Stimulated activated CD4-positive, alpha-beta T cell treated with anti-CD3 and anti-CD28 coated beads, Interleukin-4, amount 100 ng/mL, for 48 hours (primary cell): ENCODE measurements around the gene ITGA6.

ENCODE experiments used
- DNase-seq, 2 donors: peaks; one replicate each; pipeline ENCODE4 v3.0.0-alpha.2; 2020; ENCODE audit warnings: low read depth in 2 of 2

ITGA6 gene

DNA sequence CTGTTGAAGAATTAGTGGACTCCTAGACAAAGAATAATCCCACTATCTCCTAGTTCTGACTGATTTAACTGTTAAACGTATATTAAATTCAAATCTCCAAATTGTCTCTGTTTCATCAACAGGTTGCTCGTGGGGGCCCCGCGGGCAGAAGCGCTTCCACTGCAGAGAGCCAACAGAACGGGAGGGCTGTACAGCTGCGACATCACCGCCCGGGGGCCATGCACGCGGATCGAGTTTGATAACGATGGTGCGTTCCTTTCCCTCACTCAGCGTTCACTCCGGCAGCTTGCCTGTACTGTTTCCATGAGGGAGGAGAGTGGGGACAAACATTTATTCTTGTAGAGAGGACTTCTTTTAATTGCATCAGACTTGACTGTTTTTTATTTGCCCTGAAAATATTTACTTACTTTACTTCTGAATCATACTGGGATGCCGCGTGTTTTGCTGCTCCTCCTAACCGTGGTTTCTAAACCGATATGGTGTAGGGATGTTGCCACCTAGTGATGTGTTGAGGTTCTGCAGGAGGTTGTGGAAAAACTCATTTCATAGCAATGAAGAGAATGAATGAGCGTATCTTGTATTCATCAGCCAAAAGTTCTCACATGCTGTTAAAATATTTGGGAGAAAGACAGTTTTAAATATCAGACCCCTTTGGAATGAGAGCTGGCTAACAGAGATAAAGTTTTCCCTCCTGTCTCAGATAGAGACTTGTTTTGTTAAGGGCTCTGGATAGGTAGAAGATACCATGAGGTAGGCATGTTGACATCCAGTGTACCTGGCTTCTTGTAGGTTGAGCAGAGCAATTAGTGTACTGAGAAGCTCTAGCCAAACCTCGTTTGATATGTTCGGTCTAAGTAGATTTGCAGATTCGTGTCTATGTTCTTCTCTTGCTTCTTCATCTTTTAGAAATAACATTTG lies 38.3 kb downstream of the ITGA6 start:
- peak; percentile 58 to 63 for DNase-seq

DNA sequence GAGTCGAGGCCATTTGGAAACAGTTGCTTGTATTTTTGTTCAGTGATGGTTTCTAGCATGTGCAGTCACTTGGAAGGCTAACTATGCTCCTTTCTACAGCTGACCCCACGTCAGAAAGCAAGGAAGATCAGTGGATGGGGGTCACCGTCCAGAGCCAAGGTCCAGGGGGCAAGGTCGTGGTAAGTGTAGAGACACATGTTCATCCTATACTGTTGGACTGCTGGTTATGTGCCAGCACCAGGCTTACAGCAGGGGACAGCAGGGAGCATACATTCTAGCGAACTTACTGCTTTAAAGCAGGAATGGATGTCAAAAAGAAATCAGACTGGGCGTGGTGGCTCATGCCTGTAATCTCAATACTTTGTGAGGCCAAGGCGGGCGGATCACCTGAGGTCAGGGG lies 40.0 kb downstream of the ITGA6 start:
- DNase-seq: no peak

DNA sequence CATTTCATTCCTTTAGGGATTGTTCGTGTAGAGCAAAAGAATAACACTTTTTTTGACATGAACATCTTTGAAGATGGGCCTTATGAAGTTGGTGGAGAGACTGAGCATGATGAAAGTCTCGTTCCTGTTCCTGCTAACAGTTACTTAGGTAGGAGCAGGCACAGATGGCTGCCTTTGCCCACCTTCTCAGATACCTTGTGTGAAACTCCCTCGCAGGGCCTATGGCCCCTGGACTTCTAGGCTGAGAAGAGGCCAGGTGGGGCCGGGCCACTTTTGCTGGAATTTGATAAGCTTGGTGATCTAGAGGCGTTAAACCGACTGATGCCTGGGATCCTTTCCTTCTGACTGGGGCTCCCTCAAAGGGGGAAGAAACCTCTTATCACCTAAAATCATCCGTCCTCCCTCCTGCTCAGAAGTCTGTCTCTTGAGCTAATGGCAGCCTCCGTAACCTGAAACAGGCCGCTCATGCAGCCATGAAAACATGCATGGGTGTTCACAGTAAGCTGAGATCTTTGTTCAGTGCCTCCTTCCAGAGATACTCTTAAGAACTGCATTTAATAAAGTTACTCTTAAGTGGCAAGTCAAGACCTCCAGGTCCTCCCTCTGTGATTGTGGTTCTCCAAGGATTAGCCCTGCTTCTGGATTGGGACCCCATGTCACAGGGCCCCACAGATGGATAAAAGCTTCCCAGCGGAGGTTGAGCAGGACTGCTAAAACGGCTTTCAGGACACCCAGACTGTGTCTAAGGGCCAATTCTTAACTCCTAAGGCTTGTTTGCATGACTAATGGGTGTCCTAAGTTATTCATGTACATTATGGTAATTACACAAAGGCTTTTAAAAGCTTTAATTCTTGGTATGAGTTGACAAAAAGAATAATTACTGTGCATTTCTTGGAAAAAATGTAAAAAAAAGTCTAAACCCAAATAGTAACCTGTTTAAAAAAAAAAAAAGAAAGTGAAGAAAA lies 43.9 kb downstream of the ITGA6 start:
- no peak for DNase-seq

DNA sequence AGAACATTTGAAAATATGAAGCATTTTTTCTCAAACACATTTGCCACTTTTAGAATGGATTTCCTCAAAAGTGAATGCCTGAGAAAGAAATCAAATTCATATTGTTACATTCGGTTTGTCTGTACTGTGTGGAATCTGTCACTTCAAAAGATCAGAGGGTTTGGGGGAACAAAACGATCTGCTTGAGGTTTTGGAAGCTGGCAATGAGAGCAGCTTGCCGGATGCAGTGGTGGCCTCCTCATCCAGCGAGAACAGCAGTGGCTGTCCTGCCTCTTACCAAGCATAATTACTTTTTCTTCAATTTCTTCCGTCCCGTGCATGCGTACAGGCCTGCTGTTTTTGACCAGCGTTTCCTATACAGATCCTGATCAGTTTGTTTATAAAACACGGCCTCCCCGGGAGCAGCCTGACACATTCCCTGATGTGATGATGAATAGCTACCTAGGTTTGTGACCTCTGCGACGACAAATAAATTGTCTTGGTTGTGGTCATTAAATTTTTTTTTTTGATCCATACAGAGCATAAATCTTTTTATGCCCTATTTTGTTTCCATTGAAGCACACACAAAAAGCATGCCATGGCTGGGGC lies 45.2 kb downstream of the ITGA6 start:
- DNase-seq: no peak

DNA sequence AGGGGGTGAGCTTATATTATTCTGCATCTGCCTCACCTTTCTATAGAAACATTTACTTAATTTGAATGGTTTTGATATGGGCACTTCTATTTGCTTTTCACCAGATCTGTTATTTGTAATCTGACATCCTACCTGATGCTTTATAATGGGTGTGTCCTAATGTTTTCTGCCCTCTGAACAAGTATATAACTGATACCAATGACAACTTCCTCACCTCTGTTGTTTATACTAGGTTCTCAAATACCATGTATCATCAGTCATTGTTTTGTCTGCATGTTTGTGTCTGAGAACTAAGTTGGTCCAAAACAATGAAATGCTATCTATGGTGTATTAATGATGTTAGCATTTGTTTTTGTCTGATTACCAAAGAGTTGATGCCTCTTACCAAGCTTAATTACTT lies 45.8 kb downstream of the ITGA6 start:
- no peak for DNase-seq

DNA sequence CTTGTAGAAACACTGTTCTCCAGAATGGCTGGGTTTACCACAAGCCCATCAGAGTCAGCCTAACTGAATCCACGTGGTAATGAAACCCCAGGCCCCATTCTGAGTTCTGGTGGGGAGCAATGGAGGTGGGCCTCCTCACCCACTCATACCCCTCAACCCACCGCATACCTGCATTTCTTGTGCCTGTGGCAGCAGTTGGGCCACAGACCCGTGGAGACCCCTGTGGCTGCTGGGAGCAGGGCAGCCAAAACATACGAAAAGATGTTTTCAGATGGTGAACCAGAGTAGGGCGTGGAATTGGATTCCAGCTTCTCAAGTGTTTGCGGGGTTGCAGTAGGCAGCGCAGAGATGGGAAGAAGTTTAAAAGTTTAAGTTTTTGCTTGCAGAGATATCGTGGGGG lies 51.0 kb downstream of the ITGA6 start:
- DNase-seq: no peak

DNA sequence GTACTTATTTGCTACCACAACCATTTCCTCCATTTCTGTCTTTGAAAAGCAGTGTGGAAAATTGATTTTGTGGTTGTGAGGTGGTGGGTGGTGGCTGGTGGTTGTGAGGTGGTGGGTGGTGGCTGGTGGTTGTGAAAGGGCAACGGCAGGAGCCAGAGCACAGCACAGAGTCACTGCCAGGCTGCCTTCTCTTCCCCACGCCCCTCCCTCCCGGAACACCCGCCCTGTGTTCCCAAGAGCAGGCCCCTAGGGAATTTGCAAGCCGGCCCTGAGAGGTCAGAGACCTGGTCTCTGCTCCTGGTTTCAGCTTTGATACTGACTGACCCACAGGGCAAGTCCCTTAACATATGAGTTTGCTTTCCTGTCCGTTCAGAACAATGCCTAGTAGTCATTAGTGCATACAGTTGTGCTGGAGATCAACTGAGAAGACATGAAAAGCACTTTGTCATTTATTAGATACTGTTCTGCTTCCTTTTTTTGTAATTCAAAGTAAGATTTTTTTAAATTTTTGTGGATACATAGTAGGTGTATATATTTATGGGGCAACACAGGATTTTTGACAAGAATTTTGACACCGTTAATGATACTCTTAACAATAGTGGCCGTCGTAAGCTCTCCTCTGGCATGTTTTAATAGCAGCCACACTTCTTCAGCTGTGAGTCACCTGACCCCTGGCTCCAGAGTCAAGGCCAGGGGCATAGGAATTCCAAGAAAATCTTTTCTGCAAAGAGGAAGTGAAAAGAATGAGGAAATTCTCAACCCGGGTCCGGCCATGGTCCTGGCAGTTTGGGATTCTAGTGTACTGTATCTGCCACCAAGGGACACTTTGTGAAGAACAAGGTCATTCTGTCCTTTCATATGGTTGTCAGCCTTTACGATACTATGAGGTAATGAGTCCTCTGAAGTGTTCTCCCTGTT lies 53.2 kb downstream of the ITGA6 start:
- no peak for DNase-seq

DNA sequence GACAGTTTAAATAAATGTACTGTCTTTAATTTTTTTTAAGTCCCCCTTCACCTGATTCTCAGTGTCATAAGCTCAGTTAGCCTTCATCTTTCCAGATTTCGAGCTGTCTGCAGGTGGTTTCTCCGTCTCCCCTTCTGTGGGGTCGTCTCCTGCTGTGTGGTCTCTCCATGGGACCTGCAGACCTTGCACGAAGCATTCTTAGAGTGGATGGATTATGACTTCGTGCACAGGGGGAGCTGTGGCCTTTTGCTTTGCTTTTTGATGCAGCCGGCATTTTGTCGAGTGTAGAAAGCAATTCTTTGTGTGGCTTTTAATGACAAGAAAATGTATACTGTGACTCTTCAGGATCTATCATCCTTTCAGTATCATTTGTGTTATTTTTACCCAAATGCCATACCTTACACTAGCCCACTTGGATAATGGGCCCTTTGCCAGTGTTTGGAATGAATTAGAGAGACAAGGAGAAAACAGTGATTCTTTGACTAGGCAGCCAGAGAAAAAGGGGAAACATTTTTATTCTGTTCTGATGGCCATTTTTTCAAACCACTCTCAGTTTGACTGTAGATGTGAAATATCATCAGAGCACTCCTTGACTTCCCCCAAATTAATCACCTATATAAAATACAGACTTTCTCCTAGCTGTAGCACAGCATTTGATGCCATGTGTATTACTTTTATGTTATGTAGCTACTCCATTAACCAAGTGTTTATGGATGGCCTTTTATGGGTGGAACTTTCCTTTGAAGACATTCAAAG lies 54.3 kb downstream of the ITGA6 start:
- no peak for DNase-seq

DNA sequence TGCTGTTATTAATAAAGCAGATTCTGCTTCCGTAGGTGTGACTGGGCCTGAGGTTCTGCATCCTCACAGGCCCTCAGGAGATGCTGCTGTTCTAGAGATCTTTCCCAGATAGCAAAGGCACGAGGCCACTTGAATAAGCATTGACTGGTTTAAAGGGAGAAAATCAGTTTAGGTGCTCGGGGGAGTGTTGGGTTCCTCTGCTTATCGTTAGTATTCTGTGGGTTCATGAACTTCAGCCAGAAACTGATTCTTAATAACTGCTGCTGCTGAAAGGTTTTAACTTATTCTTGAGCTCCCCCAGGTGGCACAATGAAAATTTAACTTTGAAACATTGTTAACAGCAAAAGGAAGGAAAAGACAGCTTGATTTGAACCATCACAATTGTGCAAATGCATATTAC lies 56.9 kb downstream of the ITGA6 start:
- DNase-seq: no peak

DNA sequence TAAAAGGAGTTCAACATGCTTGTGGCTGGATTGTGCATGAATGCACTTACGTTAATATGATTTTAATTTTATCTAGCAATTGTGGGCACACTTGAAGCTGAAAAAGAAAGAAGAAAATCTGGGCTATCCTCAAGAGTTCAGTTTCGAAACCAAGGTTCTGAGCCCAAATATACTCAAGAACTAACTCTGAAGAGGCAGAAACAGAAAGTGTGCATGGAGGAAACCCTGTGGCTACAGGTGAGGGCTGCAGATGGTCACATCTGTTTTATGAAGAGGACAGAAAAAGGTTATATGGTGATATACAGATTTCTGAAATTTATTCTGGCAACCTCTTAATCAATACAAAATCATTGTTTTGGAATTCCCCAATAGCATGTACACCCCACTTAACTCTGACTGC lies 57.3 kb downstream of the ITGA6 start:
- DNase-seq: no peak

DNA sequence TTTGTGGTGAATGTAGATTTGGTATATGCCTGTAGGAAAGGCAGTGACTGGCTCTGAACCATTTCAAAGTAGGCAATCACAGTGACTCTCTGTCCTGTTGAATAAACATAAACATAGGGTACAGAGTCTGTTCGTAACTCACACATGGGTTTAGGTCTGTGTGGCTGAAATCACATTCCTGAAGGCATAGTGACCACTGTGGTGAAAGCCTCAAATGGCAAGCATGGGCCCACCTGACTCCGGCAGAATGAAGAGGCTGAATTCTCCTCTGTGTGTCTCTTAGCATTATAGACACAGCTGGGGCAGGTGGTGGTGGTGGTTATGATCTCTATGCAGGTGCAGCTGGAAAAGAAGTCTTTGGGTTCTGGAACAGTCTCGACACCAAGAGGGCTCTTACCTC lies 61.2 kb downstream of the ITGA6 start:
- DNase-seq: no peak

DNA sequence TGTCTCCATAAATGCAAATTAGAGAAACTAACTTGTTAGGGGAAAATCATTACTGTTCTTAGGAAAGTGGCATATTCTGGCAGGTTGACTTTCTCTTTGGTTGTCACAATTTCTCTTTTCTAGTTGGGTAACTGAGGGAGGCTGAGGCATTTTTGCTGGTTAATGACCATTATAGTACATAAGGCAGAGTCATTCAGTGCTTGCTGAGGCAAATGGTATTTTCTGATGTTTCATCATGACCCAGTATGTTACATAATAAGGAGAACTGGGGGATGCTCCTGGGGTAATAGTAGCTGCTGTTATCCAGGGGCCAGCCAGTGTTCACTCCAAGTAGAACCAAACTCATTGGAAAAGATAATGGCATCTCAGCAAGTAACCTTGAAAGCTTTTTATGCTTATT lies 62.3 kb downstream of the ITGA6 start:
- DNase-seq: no peak

DNA sequence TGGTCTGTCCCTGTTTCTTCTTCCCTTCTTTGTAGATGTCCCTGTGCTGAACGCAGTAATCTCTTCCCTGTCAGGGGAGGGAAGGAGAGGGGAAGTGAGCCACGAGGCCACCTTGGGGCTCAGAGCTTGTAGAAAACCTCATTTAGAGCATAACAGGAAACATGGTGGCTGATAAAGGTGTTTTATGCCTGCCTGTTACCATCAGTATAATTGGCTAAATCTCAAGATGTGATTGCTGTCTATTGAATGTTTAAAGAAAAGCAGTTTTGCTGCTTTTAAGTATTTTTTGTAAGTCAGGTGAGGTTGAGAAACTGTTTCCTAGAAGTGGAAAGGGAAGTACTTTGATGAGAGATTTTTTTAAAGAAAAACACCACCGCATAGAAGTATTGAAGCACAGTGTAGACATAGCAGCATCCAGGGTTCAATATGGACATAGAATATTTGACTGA lies 68.8 kb downstream of the ITGA6 start:
- DNase-seq: no peak

DNA sequence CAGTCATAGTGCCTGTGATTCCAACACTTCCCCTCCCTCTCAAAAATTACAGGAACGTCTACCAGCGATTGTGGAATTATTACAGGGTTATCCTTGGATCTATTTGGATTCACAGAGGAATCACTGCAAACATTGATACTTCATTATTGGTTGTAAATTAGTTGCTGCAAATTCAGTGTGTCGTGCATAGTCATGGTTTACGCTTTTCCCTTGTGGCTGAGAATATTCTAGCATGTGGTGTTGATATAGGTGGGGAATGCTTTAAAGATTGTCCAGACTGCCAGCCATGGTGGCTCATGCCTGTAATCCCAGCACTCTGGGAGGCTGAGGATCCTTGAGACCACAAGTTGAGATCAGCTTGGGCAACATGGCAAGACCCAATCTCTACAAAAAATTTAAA lies 79.8 kb downstream of the ITGA6 start:
- DNase-seq: no peak

DNA sequence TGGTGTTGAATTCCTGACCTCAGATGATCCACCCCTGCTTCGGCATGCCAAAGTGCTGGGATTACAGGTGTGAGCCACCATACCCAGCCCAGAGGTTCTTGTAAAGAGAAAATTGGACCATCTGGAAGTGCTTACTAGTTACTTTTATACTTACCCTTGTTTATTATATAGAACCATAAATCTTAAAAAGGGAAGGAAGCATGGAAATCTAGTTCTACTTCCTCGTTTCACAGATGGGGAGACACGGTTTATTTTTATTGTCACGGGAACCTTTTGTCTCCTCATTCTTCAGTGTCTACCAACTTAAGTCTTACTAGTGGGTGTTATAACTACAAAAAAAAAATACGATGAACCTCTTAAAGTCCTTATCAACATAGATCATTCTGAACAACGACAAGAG lies 82.7 kb downstream of the ITGA6 start:
- no peak for DNase-seq

DNA sequence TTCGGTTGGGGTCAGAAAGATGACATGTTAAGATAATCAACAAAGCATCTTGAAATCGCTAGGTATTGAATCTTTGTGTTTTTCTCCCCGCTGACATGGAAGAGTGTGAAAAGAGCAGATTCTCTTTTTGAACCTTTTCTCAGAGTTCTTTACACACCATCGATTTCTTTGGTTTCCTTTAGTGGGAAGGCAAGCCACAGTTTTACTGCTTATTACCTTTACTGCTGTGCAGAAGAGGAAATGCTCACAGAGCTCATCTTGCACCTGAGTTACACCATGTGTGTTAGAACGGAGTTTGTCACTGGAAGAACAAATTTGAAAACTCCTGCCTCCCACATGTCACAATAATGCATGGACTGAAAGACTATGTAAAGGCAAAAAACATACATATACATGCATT lies 83.2 kb downstream of the ITGA6 start:
- DNase-seq: no peak

DNA sequence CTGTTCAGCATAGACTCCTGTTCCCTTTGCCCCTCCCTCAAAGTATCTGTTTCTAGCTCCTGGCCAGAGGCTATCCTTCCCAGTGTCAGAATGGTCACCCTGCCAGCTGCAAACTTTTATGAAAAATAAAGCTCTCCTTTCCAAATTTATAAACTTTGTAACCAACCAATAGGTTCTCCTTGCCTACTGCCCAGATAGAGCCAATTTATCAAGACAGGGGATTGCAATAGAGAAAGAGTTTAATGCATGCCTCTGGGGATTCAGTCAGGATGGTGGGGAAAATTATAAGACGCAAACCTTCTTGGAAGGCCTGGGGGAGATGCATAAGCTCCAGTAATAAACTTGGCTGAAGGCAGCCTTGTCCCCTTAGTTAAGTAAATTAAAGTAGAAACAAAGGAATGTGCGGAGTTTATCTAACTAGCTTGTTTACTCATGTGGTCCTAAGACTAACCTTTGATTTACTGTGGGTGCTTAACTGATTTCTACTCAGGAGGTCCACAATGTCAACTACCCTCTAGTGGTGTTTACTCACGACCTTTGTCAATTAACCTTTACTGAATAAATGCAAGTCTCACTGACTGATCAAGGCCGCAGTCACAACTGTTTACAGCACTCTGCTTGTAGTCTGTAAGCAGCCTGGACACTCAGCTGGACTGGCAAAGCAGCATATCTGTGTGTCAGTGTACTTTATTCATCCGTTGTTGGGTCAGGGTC lies 85.6 kb downstream of the ITGA6 start:
- DNase-seq: no peak

DNA sequence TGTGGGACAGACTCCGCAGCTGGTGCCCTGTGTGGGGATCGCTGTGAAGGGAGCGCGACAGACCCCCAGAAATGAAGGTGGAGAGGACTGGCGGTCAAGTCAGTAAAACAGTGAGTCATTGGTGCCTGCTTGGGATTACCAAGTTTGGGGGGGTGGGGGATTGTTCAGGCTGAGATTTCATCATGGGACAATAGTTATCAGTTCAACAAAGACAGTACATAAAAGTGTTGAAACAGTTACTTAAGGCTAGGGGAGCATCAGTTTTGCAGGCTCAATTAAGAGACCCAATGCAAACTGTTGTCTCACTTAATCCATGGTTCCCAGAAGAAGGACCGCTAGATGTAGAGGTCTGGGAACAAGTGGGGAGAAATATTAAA lies 86.1 kb downstream of the ITGA6 start:
- no peak for DNase-seq

DNA sequence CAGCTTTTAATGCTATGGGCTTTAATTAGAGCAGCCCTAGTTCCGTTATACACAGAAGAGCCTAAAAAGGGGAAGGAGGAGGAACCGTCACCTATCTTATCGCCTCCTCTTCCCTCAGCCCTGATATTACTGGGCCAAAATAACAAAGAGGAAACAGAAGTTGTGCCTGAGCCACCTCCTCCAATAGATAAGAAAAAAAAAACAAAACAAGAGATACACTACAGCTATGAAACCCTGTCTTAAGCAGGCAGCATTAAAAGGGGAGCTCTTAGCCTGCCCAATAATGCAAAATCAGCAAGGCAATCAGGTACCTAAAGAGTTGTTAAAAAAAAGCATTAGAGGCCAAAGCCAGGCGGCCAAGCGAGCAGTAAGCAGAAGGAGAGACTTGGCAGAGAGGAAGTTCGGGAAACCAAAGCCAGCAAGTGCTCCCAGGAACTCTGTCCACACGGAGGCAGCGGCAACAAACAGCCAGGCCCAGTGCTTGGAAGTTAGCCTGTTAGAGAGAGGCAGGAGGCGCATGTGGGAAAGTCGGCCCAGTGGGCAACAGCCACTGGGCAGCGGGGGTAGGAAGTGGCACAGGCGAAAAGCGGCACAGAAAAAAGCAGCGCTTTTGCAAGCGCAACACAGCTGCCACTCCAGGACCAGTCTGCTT lies 86.7 kb downstream of the ITGA6 start:
- DNase-seq: no peak
